HG03066 (cell line): ENCODE data around the gene FCHSD2.
A peak's percentile ranks its signal among the peaks of the same experiment; 100 is the strongest.

Experiments used
- ATAC-seq: cut with Tn5 transposase; IDR thresholded peaks from one replicate; pipeline ENCODE4 v1.9.1; 2021; ENCODE audit warnings: low read depth; ENCODE audit not compliant: unreplicated experiment

Gene FCHSD2

GRCh38 chr11:73172992-73173656 is 31.0 kb upstream of the FCHSD2 start:
- no peak for ATAC-seq

- ATAC-seq = no peak
Measured at GRCh38 chr11:73171436-73172161, 29.5 kb upstream of the FCHSD2 start.

GRCh38 chr11:73170140-73170539 is 28.0 kb upstream of the FCHSD2 start:
- ATAC-seq = no peak

GRCh38 chr11:73168925-73169579 is 26.9 kb upstream of the FCHSD2 start:
- ATAC-seq = no peak

GRCh38 chr11:73167363-73167954 is 25.3 kb upstream of the FCHSD2 start:
- no peak for ATAC-seq

- ATAC-seq = no peak
Measured at GRCh38 chr11:73164803-73165540, 22.9 kb upstream of the FCHSD2 start.

GRCh38 chr11:73163638-73164174 is 21.6 kb upstream of the FCHSD2 start:
- no peak for ATAC-seq

- ATAC-seq = no peak
Measured at GRCh38 chr11:73162196-73162740, 20.1 kb upstream of the FCHSD2 start.

- no peak for ATAC-seq
Measured at GRCh38 chr11:73160005-73160760, 18.1 kb upstream of the FCHSD2 start.

- ATAC-seq = no peak
Measured at GRCh38 chr11:73159297-73159696, 17.2 kb upstream of the FCHSD2 start.

- ATAC-seq = no peak
Measured at GRCh38 chr11:73158356-73159051, 16.4 kb upstream of the FCHSD2 start.

- ATAC-seq = peak; percentile 29
Measured at GRCh38 chr11:73157101-73158010, 15.2 kb upstream of the FCHSD2 start.

- no peak for ATAC-seq
Measured at GRCh38 chr11:73156686-73157085, 14.6 kb upstream of the FCHSD2 start.

GRCh38 chr11:73156114-73156513 is 14.0 kb upstream of the FCHSD2 start:
- ATAC-seq = no peak

GRCh38 chr11:73155102-73155501 is 13.0 kb upstream of the FCHSD2 start:
- ATAC-seq = no peak

- ATAC-seq = peak; percentile 45
Measured at GRCh38 chr11:73154178-73154577, 12.1 kb upstream of the FCHSD2 start.

GRCh38 chr11:73152861-73153483 is 10.9 kb upstream of the FCHSD2 start:
- ATAC-seq = peak; percentile 68
